Measurements from ENCODE around the gene GSTP1. TPM values are rescaled to one million over a fixed set of nuclear protein-coding genes. Genes with fewer than 3 reads are reported as not detected.
"Not testable (repeated sequence)": the region's sequence is repeated elsewhere in the genome, so short reads cannot be mapped to it uniquely, and the experiment has no call there.

Gene GSTP1
- total RNA-seq, 1 donor from 2014 or later, result 1,931 TPM

GRCh38 chr11:67615728-67616430 lies 32.3 kb downstream of the GSTP1 start:
- TF ChIP-seq CTCF (IDR thresholded peaks at IDR 0.05; ENCODE audit: insufficient read depth, low read length, severe bottlenecking), result no peak
- Histone ChIP-seq H3K36me3 (ENCODE audit: control insufficient read depth, insufficient read depth, low read length) (peaks cover 9% of the 10 kb centered on the region), H3K4me3 (ENCODE audit: low read depth, low read length) (no peak overlapping the region), H3K27me3 (ENCODE audit: control insufficient read depth, insufficient read depth, low read length) (peaks cover 2% of the 10 kb centered on the region)
- FAIRE-seq (no peak), DNase-seq (ENCODE audit: low read depth) (no peak)

GRCh38 chr11:67616431-67617242 lies 33.0 kb downstream of the GSTP1 start:
- DNase-seq (ENCODE audit: low read depth) (no peak), FAIRE-seq (no peak)
- Histone ChIP-seq H3K4me3 (ENCODE audit: low read depth, low read length) (no peak overlapping the region), H3K27me3 (ENCODE audit: control insufficient read depth, insufficient read depth, low read length) (peaks cover 2% of the 10 kb centered on the region), H3K36me3 (ENCODE audit: control insufficient read depth, insufficient read depth, low read length) (peaks cover 3% of the 10 kb centered on the region)
- no peak for TF ChIP-seq CTCF (IDR thresholded peaks at IDR 0.05; ENCODE audit: insufficient read depth, low read length, severe bottlenecking)

GRCh38 chr11:67617243-67617953 lies 33.8 kb downstream of the GSTP1 start:
- DNase-seq (ENCODE audit: low read depth) (no peak), FAIRE-seq (no peak)
- Histone ChIP-seq H3K36me3 (ENCODE audit: control insufficient read depth, insufficient read depth, low read length) (peaks cover 2% of the 10 kb centered on the region), H3K27me3 (ENCODE audit: control insufficient read depth, insufficient read depth, low read length) (peaks cover 2% of the 10 kb centered on the region), H3K4me3 (ENCODE audit: low read depth, low read length) (no peak overlapping the region)
- TF ChIP-seq CTCF (IDR thresholded peaks at IDR 0.05; ENCODE audit: insufficient read depth, low read length, severe bottlenecking), result no peak

- H3K36me3 ChIP-seq (ENCODE audit: control insufficient read depth, insufficient read depth, low read length); H3K27me3 ChIP-seq (ENCODE audit: control insufficient read depth, insufficient read depth, low read length); H3K4me3 ChIP-seq (ENCODE audit: low read depth, low read length); DNase-seq (ENCODE audit: low read depth); FAIRE-seq: not testable (repeated sequence)
These were observed 35.5 kb downstream of the GSTP1 start for GRCh38 chr11:67618901-67619659.

GRCh38 chr11:67619683-67620618 lies 36.3 kb downstream of the GSTP1 start:
- not testable (repeated sequence) for FAIRE-seq; H3K4me3 ChIP-seq (ENCODE audit: low read depth, low read length); H3K36me3 ChIP-seq (ENCODE audit: control insufficient read depth, insufficient read depth, low read length); H3K27me3 ChIP-seq (ENCODE audit: control insufficient read depth, insufficient read depth, low read length); DNase-seq (ENCODE audit: low read depth)

GRCh38 chr11:67620621-67621020 lies 37.0 kb downstream of the GSTP1 start:
- FAIRE-seq; DNase-seq (ENCODE audit: low read depth); H3K27me3 ChIP-seq (ENCODE audit: control insufficient read depth, insufficient read depth, low read length); H3K36me3 ChIP-seq (ENCODE audit: control insufficient read depth, insufficient read depth, low read length); H3K4me3 ChIP-seq (ENCODE audit: low read depth, low read length): not testable (repeated sequence)

GRCh38 chr11:67621928-67622327 lies 38.3 kb downstream of the GSTP1 start:
- DNase-seq (ENCODE audit: low read depth); FAIRE-seq: not testable (repeated sequence)

GRCh38 chr11:67622905-67623304 lies 39.3 kb downstream of the GSTP1 start:
- H3K4me3 ChIP-seq (ENCODE audit: low read depth, low read length); H3K27me3 ChIP-seq (ENCODE audit: control insufficient read depth, insufficient read depth, low read length); DNase-seq (ENCODE audit: low read depth); H3K36me3 ChIP-seq (ENCODE audit: control insufficient read depth, insufficient read depth, low read length); FAIRE-seq: not testable (repeated sequence)

More at GRCh38 chr11:67621928-67622327, 38.3 kb downstream of the GSTP1 start:
- not testable (repeated sequence) for H3K4me3 ChIP-seq (ENCODE audit: low read depth, low read length); H3K36me3 ChIP-seq (ENCODE audit: control insufficient read depth, insufficient read depth, low read length); H3K27me3 ChIP-seq (ENCODE audit: control insufficient read depth, insufficient read depth, low read length)

- H3K27me3 ChIP-seq (ENCODE audit: control insufficient read depth, insufficient read depth, low read length); DNase-seq (ENCODE audit: low read depth); H3K36me3 ChIP-seq (ENCODE audit: control insufficient read depth, insufficient read depth, low read length); FAIRE-seq; H3K4me3 ChIP-seq (ENCODE audit: low read depth, low read length): not testable (repeated sequence)
These were observed 40.2 kb downstream of the GSTP1 start for GRCh38 chr11:67623795-67624194.
